ENCODE results near the gene HDX.
"Not testable (repeated sequence)": the region's sequence is repeated elsewhere in the genome, so short reads cannot be mapped to it uniquely, and the experiment has no call there.

HDX gene

GRCh38 chrX:84336646-84337045 lies 165.6 kb downstream of the HDX start:
- no peak for DNase-seq

- no peak for DNase-seq
Observed at GRCh38 chrX:84335121-84335520, 167.1 kb downstream of the HDX start.

- DNase-seq = no peak
Observed at GRCh38 chrX:84322083-84322827, 180.0 kb downstream of the HDX start.

GRCh38 chrX:84320614-84321013 lies 181.6 kb downstream of the HDX start:
- no peak for DNase-seq

GRCh38 chrX:84320023-84320422 lies 182.2 kb downstream of the HDX start:
- no peak for DNase-seq

- no peak for DNase-seq
Observed at GRCh38 chrX:84318661-84319060, 183.6 kb downstream of the HDX start.

GRCh38 chrX:84315946-84316345 lies 186.3 kb downstream of the HDX start:
- DNase-seq = not testable (repeated sequence)
